Measurements from ENCODE around the gene FNTB. TPM values are rescaled to one million over a fixed set of nuclear protein-coding genes. Genes with fewer than 3 reads are reported as not detected.

The FNTB gene
- total RNA-seq, 1 donor from 2014 or later: 18.0 TPM

GRCh38 chr14:64970041-64970440 is 16.7 kb upstream of the FNTB start:
- DNase-seq (ENCODE audit: low read depth): no peak
- no peak for TF ChIP-seq CTCF (IDR thresholded peaks at IDR 0.05; ENCODE audit: insufficient read depth, low read length, poor library complexity, severe bottlenecking)
- H3K36me3 ChIP-seq (ENCODE audit: control insufficient read depth, insufficient read depth, low read length): no peaks in the 10 kb centered on the region
- H3K27me3 ChIP-seq (ENCODE audit: control insufficient read depth, insufficient read depth, low read length): peaks cover 3% of the 10 kb centered on the region
- no peak overlapping the region for H3K4me3 ChIP-seq (ENCODE audit: low read depth, low read length)

GRCh38 chr14:64970776-64971477 is 15.8 kb upstream of the FNTB start:
- H3K27me3 ChIP-seq (ENCODE audit: control insufficient read depth, insufficient read depth, low read length): peaks cover 3% of the 10 kb centered on the region
- no peak for TF ChIP-seq CTCF (IDR thresholded peaks at IDR 0.05; ENCODE audit: insufficient read depth, low read length, poor library complexity, severe bottlenecking)
- no peak for DNase-seq (ENCODE audit: low read depth)
- no peaks in the 10 kb centered on the region for H3K36me3 ChIP-seq (ENCODE audit: control insufficient read depth, insufficient read depth, low read length)
- H3K4me3 ChIP-seq (ENCODE audit: low read depth, low read length): peak overlapping the region; percentile 77

- no peaks in the 10 kb centered on the region for H3K36me3 ChIP-seq (ENCODE audit: control insufficient read depth, insufficient read depth, low read length)
- no peak for TF ChIP-seq CTCF (IDR thresholded peaks at IDR 0.05; ENCODE audit: insufficient read depth, low read length, poor library complexity, severe bottlenecking)
- no peak for DNase-seq (ENCODE audit: low read depth)
- peaks cover 3% of the 10 kb centered on the region for H3K27me3 ChIP-seq (ENCODE audit: control insufficient read depth, insufficient read depth, low read length)
- peak overlapping the region; percentile 77 for H3K4me3 ChIP-seq (ENCODE audit: low read depth, low read length)
Measured at GRCh38 chr14:64971491-64971942, 15.2 kb upstream of the FNTB start.

- Histone ChIP-seq H3K4me3 (ENCODE audit: low read depth, low read length) (peak within 1 kb of the TSS; percentile 77), H3K27me3 (ENCODE audit: control insufficient read depth, insufficient read depth, low read length) (peaks cover 3% of the 10 kb centered on the region), H3K36me3 (ENCODE audit: control insufficient read depth, insufficient read depth, low read length) (no peaks in the 10 kb centered on the region)
- TF ChIP-seq CTCF (IDR thresholded peaks at IDR 0.05; ENCODE audit: insufficient read depth, low read length, poor library complexity, severe bottlenecking): no peak
- DNase-seq (ENCODE audit: low read depth): no peak
Measured at GRCh38 chr14:64971943-64972791, 14.5 kb upstream of the FNTB start, which contains the start of gene RAB15. Gene RAB15 (minus strand): TSS chr14:64972336. CDS start chr14:64972076, 260 bp downstream.

- H3K36me3 ChIP-seq (ENCODE audit: control insufficient read depth, insufficient read depth, low read length): no peaks in the 10 kb centered on the region
- H3K4me3 ChIP-seq (ENCODE audit: low read depth, low read length): no peak overlapping the region
- no peak for TF ChIP-seq CTCF (IDR thresholded peaks at IDR 0.05; ENCODE audit: insufficient read depth, low read length, poor library complexity, severe bottlenecking)
- no peak for DNase-seq (ENCODE audit: low read depth)
- H3K27me3 ChIP-seq (ENCODE audit: control insufficient read depth, insufficient read depth, low read length): peaks cover 3% of the 10 kb centered on the region
Measured at GRCh38 chr14:64973026-64973442, 13.7 kb upstream of the FNTB start.

All from kidney epithelial cell (primary cell).